Epithelial cell of proximal tubule (primary cell): ENCODE data around the gene PRDM16. TPM values are rescaled to one million over a fixed set of nuclear protein-coding genes. Genes with fewer than 3 reads are reported as not detected.

ENCODE experiments used
- DNase-seq: peaks from one replicate; pipeline ENCODE4 v3.0.0-alpha.2; 2011; ENCODE audit warnings: low read depth
- H3K4me3 ChIP-seq: 2 replicates; pipeline ENCODE4 v1.5.1; 2011; ENCODE audit warnings: low read depth, mild to moderate bottlenecking, low read length
- total RNA-seq: library from RNA; depleted of rRNA; stranded (reverse); fragments of >200 nt; gene quantifications from 2 replicates; pipeline ENCODE4 v1.2.3, GENCODE V29; 2015
- TF ChIP-seq, protein P1 (sequence below): conservative IDR thresholded peaks from 2 replicates; pipeline ENCODE4 v1.5.1; 2012; ENCODE audit warnings: low read depth, mild to moderate bottlenecking, low read length

PRDM16 gene
- total RNA-seq, 1 donor from 2014 or later = 0.06 TPM

DNA sequence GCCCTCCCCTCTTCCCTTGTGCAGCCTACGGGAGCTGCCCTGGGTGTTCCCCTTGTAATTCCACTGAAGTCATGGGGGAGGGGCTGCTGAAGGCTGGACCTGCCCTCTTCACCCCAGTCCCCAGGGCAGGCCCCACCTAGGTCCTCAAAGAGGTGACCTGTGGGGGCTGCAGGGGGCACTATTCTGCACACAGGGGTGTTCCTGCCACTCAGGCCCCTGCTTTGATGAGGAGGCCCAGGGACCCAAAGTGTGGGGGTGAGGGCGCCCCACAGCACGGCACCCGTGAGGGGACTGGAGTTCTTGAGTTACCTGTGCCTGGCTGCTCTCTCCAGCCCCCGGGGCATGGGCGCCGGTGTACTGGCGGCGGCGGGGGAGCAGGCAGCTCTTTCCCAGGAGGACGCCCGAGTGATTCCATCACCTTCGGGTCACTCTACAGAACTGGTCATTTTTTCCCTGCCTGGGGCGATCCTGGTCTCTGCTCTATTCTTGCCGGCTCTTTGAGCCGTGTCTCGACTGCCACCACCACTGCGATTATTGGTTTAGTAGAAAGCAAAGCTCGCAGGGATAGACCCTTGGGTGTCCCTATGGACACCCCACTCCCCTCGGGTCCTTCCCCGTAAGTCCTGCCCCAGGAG lies 6.9 kb upstream of the PRDM16 start:
- no peak overlapping the region for H3K4me3 ChIP-seq
- DNase-seq = no peak
- TF ChIP-seq, protein P1, sequence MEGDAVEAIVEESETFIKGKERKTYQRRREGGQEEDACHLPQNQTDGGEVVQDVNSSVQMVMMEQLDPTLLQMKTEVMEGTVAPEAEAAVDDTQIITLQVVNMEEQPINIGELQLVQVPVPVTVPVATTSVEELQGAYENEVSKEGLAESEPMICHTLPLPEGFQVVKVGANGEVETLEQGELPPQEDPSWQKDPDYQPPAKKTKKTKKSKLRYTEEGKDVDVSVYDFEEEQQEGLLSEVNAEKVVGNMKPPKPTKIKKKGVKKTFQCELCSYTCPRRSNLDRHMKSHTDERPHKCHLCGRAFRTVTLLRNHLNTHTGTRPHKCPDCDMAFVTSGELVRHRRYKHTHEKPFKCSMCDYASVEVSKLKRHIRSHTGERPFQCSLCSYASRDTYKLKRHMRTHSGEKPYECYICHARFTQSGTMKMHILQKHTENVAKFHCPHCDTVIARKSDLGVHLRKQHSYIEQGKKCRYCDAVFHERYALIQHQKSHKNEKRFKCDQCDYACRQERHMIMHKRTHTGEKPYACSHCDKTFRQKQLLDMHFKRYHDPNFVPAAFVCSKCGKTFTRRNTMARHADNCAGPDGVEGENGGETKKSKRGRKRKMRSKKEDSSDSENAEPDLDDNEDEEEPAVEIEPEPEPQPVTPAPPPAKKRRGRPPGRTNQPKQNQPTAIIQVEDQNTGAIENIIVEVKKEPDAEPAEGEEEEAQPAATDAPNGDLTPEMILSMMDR = no peak

DNA sequence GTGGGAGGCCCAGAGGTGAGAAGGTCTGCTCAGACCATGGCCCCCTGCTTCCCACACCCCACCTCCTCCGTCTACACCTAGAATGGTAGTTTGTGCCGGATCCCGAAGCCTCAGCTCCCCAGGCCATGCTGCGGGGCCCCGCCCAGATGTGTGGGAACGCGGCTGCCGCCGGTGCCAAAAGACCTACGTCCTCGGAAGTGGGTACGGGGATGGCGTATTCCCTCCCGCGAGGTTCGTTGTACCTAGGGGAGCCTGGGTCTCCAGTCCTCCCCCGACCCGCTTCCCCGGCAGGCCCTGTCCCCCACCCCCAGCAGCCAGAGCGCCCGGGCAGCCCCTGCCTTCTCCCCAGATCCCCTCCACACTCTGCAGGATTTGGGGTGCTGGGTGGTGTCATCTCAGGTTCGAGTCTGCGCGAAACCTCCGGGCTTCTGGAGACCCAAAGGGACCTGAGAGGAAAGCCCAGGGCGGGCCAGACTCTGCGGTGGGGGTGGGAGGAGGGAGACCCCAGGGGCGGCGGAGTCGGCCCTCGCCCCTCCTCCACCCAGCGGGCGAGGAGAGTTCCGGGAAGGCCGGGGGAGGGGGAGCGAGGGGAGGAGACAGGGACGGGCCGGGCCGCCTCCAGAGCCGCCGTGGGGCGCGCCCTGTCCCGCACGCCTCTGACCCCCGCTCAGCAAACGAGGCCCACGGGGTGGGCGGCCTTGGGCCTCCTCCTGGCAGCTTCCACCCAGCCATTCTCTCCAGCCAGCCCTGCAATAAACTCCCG lies 6.2 kb upstream of the PRDM16 start:
- TF ChIP-seq, protein P1 = no peak
- DNase-seq = no peak
- H3K4me3 ChIP-seq = no peak overlapping the region

DNA sequence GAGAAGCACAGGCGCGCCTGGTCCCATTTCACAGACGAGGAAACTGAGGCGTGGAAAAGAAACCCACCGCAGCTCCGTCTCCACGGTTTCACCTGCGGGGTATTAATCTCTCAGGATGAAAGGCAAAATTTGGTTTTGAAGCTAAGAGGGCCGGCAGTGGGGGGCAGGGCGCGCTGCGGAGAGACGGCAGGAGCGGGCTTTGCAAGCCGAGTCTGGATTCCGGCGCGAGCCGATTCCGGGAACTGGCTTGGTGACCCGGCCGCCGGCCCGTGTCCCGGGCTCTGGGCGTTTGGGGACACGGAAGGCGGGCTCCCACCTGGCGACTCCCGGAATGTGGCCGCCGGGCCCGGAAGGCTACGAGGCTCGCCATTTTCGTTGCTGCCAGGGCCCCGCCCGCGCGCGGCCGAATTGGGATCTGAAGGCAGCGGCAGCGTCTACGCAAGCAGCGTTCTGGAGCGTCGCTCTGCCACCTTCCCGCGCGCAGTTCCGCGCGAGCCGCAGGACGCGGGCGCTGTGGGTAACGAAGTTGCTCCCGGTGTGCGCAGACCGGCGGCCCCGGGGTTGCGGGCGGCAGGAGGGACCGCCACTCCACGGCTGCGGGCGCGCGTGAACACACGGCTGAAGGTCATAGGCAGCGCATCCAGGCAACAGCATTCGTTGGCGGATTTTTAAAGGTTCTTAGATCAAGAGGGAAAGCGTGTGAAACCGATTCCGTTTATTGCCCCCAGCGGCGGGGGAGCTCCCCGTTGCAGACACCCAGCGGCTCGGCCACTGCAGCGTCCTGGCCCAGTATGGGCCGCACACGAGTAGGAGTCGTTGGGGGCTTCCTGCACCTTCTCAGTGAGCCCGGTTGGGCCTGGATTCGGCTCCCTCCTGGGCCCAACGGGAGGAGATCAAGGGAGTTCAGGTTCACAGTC lies 5.4 kb upstream of the PRDM16 start:
- DNase-seq = no peak
- no peak overlapping the region for H3K4me3 ChIP-seq
- TF ChIP-seq, protein P1 = no peak

DNA sequence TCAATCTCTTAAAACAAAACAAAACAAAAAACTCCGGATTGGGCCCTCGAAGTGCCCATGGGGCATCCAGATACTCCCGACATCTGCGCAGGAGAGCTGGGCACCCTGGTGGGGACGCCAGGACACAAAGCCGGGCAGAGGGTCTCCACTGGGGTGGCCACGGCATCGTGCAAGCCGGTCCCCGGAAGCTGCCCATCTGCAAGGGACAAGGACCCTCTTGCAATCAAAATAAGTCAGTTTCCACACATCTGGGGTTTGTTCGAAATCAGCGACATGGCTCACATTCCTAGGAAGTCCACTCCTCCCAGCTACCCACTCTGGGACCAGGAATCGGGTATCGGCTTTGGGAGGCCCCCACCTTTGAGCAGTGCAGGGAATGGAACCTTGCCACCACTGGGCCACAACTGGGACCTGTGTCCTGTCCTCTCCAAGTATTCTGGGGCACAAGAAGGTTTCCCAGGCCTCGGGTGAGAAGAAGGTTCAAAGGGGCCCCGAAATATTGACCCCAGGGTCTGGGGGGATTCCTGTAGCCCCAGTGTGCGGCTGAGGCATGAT lies 4.6 kb upstream of the PRDM16 start:
- no peak overlapping the region for H3K4me3 ChIP-seq
- TF ChIP-seq, protein P1 = no peak

DNA sequence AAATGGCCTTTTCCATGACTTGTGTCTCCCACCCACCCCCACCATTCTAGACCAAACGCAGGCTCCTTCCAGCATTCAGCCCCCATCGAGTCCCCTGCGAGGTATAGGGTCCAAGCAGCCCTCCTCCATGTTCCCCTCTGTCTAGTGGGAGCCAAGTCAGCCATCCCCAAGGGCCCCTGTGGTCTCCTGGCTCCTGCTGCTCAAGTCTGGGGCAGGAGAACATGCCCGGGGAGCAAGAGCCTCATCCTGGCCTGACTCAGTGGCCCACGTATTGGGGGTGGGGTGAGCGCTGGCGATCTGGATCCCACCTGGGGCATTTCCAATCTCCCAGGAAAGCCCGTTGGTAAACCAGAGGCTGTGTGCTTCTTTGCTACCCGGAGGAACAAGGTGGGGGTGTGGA lies 4.1 kb upstream of the PRDM16 start:
- no peak overlapping the region for H3K4me3 ChIP-seq
- TF ChIP-seq, protein P1 = no peak
- no peak for DNase-seq

More for the DNA sequence above, 4.6 kb upstream of the PRDM16 start:
- no peak for DNase-seq

DNA sequence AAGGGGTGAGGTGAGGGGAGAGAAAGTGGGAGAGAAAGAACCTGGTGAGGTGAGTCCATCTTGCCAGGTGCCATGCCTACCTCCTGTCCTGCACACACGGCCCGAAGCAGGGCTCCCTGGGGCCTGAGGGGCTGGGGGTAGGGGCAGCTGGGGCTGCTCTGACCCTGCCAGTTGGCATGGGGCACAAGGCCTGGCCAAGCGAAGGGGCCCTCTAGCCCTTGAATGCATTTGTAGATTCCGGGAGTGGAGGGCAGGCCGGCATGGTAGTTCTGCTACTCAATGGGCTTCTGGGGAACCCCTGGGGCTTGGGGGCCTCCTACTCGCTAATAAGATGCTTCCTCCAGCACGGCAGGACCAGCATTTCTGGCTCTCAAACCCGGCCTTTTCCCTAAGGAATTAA lies 3.6 kb upstream of the PRDM16 start:
- TF ChIP-seq, protein P1 = no peak
- H3K4me3 ChIP-seq = no peak overlapping the region
- no peak for DNase-seq
